ENCODE measurements around the gene MAP4.

The MAP4 gene

DNA sequence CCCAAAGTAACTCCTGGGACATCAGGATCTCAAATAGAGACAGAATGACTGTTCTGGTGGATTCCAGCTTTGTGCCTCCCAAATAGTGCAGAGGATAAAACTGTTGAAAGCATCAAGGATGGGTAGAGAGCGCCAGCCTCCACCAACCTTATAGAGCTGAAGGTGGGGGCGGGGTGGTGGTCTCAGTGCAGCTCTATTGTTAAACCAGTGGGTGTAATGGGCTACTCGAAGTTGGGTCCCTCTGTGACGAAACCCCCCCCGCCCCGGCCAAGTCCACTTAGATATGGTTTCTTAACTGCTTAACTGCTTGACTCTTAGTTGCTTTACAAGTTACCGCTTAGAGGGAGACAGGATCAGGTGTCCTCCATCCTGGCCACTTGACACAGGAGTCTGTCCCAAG is 190.6 kb downstream of the MAP4 start:
- DNase-seq = peak; percentile 20

DNA sequence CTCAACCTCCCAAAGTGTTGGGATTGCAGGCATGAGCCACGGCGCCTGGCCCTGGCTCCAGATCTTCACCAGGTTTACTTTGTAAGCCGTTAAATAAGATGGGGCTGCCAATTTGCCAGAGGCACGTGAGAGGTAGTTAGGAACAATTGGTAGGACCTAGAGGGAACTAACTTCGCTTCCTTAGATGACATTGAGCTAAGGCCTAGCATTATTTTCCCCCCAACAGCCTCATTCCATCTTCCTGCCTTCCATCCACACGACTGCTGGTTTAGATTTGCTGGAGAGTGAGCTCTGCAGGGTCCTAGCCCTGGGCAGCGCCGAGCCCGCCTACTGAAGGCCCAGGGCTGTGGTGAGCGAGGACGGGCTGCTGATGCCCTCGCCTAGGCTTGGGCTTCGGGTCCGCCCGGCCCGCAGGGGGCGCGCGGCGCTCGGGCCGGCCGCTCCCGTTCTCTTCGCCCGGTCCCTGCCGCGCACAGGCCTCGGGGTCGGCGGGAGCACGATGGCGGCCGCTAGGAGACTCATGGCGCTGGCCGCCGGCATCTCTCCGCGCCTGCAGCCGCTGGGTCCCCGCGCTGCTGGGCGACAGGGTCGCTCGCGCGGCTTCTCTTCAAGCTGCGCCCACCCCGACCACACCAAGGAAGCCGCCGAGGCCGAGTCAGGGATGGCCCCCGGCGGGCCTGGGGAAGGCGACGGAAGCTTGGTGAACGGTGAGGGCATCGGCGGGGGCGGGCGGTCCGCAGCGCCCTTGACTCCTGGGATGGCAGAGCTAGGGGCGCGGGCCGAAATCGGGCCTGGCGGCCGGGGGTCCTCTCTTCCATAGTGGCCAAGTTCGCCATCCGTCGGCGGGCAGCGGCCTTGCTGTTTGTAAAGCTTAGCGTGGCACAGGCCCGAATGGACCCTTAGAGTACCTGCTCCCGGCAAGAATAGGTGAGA is 191.4 kb downstream of the MAP4 start:
- DNase-seq = peak; percentile 89

GRCh38 chr3:47817609-47818008 is 198.6 kb downstream of the MAP4 start:
- DNase-seq = no peak

DNA sequence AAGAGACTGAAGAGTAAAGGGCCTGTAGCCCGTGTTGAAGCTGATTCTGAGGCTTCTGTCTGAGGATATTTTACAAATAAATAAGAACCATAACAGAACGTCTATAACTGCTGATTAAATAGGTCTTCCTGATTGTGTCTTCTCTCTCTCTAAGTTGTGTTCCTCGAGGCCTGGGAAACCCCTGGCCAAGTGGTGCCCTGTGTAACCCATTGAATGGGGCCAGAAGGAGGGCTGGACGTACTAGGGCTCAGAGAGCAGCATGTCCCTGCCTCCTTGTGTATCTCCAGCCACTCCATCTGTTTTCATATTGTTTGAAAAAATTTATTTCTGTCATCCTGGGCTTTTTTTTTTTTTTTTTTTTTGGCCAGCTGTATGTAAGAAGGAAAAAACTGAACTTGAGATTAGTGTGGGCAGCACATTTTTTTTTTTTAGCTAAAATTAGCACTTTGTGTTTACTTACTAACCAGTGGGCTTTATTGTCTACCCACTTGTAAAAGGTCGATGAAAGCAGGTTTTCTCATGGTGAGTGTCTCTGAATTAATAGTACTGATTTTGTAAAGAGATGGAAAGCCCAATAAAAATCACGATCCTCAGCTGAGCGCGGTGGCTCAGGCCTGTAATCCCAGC is 202.6 kb downstream of the MAP4 start:
- DNase-seq = no peak

- DNase-seq = no peak
Measured at GRCh38 chr3:47804577-47804976, 211.6 kb downstream of the MAP4 start.

DNA sequence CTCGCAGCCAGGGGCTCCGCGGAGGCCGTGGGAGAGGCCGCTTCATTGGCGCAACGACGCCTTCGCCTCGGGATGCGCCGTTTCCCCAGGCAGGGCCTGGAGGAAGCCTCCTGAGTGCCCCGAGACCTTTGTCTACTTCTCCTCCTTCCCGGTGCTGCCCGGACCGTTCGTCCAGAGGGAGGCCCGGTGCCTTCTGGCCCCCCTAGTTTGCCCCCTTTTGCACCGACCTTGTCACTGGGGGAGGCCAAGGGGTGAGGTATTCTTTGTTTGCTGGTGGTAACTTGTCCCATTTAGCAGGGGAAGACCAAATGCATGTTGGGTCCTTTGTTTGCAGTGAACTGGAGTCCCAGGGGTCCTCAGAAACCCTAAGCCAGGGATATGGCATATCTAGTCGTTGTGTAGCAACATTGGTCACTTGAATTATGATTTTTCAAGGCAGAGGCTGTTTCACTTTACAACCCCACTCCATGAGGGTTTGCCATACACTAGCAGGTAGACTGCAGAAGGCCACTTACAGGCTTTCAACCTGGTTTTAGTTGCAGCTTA is 212.7 kb downstream of the MAP4 start:
- peak; percentile 35 for DNase-seq

DNA sequence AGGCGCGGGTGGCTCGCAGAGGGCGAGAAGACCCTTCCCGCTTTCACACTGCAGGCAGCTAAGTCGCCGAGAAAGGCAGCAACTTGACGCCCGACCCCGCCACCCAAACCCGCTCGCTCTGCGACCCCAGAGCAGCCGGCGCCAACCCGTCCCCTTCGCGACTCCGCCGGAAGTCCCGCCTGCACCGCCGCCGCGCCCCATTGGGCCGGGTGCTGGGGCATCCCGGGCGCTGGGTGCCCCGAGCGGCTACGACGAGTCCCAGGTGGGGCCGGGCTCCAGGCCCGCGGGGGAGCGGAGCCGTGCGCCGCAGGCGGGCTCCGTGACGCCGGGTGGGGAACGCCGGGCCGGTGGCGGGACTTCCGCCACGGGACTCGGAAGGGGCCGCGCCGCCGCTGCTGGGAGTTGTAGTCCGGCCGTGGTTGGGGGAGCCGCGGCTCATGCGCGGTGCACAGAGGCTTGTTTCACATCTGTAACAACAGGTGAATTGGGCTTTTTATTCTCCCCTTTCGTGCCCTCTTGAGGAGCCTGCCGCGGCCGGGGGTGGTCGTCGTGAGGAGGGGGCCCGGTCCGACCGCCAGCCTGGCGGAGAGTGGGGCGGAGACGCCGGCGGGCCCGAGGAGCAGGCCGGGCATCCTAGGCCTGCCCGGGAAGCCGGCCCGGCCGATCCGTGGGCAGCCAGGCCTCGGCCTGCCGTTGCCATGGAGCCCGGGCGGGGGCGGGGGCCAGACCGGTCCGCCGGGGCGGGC is 213.3 kb downstream of the MAP4 start, which contains the start of gene DHX30:
Gene DHX30, plus strand, starts transcription at position 405 of the 746 bp plus-strand sequence. CDS start 7,546 bp downstream, outside the sequence.
- peak; percentile 92 for DNase-seq
